MM.1S (cell line): ENCODE data around the gene ZNF3.

Experiments
- CTCF ChIP-seq: fragments of 300-600 bp; sonication (generic); IDR thresholded peaks from 2 replicates; pipeline ENCODE4 v1.5.1; 2016; ENCODE audit warnings: antibody characterized with exemption, low read length, mixed read lengths
- EZH2 ChIP-seq: fragments of 300-600 bp; sonication (generic); optimal IDR thresholded peaks from 2 replicates; pipeline ENCODE3; 2017; ENCODE audit warnings: low read depth, mild to moderate bottlenecking, antibody characterized with exemption, low read length, mixed read lengths

- TF ChIP-seq CTCF (no peak), EZH2 (no peak)
Observed at GRCh38 chr7:100063376-100063775, 18.1 kb downstream of the ZNF3 start.
